ENCODE results near the gene UBA3.

UBA3 gene

DNA sequence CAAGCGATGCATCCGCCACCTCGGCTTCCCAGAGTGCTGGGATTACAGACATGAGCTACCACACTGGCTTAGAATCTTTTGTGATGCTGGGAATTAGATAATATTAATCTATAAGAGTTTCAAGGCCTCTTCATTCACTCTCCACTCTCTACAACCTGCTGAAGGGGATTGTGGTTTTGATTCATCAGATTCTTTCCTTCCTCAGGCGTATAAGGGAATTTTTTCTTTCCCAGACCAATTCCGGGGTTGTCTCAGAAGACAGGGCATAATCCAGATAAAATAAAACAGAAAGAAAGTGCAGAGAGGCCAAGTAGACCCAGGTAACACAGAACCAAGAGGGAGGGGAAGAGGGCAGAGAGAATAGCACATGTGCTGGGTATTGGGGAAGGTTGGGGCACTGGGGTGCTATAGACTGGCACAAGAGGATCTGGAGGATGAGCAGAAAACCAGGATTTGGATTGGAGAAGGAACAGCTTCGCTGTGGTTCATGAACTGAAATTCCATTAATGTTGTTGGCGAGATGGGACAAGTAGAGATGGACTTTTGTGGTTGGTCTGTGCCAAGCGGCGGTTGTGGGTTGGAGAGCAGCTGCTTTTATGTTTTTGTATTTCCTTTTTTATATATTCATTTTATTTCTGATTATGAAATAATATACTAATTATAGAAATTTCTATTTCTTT lies 17.4 kb upstream of the UBA3 start:
- DNase-seq, result no peak

- DNase-seq, result no peak
These were observed 16.1 kb upstream of the UBA3 start for GRCh38 chr3:69096299-69096698.

- peak; percentile 57 for DNase-seq
These were observed 15.5 kb upstream of the UBA3 start for GRCh38 chr3:69095636-69096035.

GRCh38 chr3:69094467-69095205 lies 14.5 kb upstream of the UBA3 start:
- peak; percentile 84 for DNase-seq

DNA sequence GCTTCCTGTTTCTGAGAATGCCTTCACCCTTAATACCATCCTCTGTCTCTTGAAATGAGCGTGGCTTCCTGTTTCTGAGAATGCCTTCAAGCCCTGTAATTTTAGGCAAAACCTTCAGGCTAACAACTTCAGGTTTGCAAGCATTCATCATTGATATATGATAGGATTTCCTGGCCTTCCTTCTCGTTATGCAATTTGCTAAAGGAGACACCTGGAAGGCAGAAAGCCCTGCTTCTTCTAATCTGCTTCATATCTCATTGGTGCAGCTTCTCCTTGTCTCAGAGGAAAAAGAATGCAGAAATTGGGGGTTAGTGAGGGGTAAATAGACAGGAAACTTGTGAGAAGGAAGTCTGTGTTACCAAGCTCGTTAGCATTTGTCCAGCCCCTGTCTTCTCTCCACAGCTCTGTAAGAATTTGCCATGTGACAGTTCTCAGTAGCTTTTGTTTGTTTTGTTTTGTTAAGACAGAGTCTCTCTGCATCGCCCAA lies 11.9 kb upstream of the UBA3 start:
- DNase-seq, result peak; percentile 41

- DNase-seq, result peak; percentile 52
These were observed 11.3 kb upstream of the UBA3 start for GRCh38 chr3:69091389-69092029.

GRCh38 chr3:69090021-69090420 lies 9.9 kb upstream of the UBA3 start:
- no peak for DNase-seq

DNA sequence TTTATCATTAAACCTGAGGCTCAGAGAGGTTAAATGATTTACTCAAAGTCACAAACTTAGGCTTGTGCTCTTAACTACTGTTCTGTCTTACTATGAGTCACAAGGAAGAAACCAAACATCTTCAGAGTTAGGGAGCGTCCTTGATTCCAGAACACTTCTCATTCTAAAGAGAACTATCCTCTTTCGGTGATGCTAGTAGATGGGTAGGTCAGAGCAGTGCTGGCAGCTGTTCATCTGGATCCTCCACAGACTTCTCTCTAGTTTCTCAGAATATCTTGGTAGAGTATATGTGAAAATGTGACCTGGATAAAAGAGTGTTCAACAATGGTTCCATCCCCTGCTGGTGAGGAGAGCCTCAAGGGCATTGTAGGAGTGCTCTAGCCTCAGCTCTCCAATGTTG lies 7.9 kb upstream of the UBA3 start:
- DNase-seq, result no peak

DNA sequence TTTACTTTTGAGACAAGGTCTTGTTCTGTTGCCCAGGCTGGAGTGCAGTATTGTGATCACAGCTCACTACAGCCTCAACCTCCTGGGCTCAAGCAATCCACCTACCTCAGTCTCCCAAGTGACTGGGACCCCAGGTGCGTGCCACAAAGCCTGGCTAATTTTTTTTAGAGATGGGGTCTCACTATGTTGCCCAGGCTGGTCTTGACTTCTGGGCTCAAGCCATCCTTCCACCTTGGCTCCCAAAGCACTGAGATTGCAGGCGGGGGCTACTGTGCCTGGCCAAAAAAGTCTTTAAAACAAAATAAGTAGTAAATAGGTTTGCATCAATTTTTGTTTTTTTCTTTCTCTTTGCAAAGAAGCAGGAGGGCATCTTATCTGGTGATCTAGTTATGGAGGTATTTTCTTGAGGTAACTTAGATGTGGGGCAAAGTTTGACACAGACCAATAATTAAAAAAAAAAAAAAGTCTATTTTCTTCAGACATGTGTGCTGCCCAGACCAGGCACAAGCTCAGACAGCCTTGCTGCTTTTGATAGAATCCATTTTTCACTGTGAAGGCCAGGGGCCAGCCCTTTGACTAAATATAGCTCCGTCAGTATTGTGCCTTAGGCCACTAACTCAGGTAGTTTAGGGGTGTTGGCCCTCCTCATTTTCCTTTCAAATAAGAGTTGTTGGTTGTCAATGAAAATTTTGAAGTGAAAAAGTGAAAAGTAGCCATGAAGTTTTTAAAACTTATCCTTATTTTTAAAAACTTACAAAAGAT lies 7.0 kb upstream of the UBA3 start:
- DNase-seq, result no peak

GRCh38 chr3:69085833-69086722 lies 5.9 kb upstream of the UBA3 start:
- DNase-seq, result peak; percentile 93

DNA sequence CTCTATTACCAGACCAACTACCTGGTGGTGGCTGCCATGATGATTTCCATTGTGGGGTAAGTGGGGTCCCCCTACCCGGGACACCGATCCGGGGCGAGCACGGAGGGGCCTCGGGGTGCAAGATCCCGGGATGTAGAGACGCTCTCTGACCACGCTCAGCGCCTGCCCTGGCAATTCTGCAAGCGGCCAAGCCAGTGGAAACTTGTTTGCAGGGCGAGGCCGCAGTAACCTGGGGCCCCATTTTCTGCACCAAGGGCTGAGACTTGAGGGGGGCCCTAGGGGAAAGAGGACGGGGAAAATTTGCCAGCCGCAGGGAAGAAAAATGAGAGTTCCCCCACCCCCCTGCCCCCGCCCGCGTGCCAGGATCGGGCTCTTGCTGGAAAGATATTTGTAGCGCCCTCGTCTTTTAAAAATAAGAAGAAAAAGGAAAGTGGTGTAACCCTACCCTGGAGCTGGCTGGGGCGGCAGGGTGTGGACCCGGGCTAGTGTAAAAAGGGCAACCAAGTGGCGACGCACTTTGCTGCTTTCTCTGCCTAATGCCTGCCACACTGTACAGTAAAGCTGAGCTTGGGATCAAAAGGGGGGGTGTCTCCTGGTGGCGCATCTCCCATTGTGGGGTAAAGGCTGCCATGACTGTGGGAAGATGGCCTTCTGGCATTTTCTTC lies 5.1 kb upstream of the UBA3 start:
- DNase-seq, result peak; percentile 44

DNA sequence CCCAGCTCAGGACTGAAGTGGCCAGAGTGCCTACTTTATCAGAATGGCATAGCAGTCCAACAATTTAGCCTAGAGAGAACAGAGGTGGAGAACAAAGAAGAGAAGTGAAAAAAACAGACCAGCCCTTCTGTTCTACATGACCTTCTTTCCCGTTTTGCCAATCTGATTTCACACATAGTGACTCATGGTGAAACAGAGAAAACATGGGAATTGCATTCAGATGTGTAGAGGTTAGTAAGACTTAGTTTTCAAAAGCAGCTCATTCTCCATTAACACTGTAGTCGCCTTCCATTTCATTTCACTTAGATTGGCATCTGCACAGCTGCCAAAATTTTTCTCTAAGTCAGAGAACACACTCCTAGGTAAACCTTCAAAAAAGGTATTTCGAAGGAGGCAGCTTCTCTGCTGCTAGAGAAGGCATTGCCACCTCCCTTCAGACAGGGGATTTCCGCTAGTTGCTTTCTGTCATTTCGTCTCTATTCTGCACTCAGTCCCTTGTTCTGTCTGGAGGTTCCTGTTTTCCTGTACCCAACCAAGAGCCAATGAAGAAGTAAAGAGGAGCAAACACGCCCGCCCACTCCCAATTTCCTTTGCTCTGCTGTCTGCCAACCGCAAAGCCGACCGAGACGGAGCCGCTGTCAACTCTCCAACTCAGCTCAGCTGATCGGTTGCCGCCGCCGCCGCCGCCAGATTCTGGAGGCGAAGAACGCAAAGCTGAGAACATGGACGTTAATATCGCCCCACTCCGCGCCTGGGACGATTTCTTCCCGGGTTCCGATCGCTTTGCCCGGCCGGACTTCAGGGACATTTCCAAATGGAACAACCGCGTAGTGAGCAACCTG lies 4.4 kb upstream of the UBA3 start, which contains the start of gene ARL6IP5:
TSS of gene ARL6IP5 (plus strand) at position 612 of the 842 bp plus-strand sequence. CDS start at position 723, 111 bp downstream.
- DNase-seq, result peak; percentile 96

DNA sequence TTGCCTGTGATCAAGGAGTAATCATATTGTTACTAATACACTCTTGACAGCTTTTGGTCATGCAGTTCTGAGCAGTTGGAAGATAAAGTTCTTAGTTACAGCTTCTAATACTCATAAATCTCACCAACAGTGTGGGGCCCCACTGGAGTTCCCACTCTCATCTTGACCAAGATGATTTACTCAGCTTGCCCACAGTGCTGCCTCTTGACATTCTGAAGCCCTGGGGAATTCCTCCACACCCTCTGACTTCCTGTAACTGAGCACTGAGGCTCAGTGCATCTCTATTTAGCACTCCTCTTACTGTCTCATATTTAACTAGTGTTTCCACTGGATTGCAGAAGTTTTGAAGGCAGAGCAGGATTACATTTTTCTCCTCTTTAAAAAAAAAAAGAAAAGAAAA lies 2.6 kb upstream of the UBA3 start:
- DNase-seq, result peak; percentile 62

DNA sequence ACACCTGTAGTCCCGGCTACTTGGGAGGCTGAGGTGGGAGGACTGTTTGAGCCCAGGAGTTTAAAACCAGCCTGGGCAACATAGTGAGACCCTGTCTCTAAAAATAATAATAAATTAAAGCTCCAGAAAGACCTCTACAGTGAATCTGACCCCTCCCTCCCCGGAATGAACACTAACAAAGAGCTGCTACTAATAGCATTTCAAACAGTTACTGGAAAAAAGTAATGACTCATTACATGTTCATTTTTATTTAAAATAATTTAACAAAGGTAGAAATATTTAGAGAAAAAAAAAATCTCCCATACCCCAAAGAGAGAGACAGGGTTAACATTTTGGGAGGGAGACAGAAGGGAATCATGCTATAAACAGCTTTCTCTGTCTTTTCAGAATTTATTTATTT lies 2.2 kb upstream of the UBA3 start:
- DNase-seq, result no peak

DNA sequence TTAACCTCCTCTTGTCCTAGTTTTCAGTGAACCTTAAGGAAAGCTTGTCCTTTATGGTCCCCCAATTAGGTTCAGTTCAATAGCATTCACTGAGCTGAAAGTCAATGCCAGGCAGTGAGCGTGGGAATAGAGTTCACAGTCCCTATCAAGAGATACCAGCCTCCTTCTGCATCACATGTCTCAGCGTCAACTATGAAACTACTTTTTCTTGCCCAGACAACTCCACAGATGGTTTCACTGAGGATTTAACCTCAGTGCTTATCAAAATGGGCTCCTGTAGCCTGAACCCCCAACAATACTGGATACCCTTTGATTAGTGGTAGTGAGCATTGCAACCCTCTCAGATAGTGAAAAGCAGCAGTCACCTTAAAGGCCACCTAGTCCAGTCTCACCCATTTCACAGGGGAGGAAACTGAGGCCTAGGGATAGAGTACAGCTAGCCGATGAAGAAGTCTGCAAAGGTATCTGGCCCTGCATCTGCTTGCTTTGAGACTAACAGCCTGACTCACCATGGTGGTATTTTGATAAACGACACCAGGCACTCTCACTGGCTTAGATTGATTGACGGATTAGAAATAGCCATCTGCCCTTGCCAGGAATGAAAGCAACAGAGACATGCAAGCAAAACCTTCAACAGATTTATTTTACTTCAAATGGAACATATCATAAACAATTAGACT lies 1.6 kb upstream of the UBA3 start:
- no peak for DNase-seq

- DNase-seq, result no peak
These were observed 651 bp downstream of the UBA3 start for GRCh38 chr3:69079269-69080159.

DNA sequence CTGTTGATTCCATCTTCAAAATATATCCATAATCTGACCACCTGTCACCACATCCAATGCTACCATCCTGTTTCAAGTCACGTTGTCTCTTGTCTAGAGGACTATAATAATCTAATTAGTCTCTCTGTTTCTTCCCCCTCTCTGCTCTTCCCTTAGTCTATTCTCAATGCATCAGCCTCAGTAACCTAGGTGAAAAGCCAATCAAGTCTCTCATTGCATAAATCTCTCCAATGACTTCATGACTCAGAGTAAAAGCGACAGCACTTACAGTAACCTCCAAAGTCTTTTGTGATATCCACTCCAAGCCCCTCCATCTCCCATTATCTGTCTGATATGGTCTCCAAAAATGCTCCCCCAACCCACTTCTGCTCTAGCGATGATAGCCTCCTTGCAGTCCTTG lies 7.2 kb downstream of the UBA3 start:
- no peak for DNase-seq

GRCh38 chr3:69066121-69066520 lies 14.0 kb downstream of the UBA3 start:
- DNase-seq, result no peak

Measured in RPMI8226 (cell line).